Measurements from ENCODE around the gene ALKAL2. TPM values are rescaled to one million over a fixed set of nuclear protein-coding genes. Genes with fewer than 3 reads are reported as not detected.

ALKAL2 gene
- total and polyA plus RNA-seq, 10 of the 15 experiments (the other 5 are each of a cell fraction or from before 2014, with no cell fraction given): 0.11 to 0.29 (median 0.11) TPM; not detected in 7

GRCh38 chr2:256094-256493, 31.8 kb downstream of the ALKAL2 start (continued):
- TF ChIP-seq IRF3 (IDR thresholded peaks at IDR 0.05): no peak

GRCh38 chr2:255195-255594, 32.7 kb downstream of the ALKAL2 start:
- no peak overlapping the region for H3K4me3 ChIP-seq
- 96% methylated on average over 2 of the region's 2 CpGs for WGBS (ENCODE audit: insufficient coverage, insufficient replicate concordance, low lambda C conversion rate, missing lambda C conversion rate)
- H3K27ac ChIP-seq (ENCODE audit: control insufficient read depth, insufficient read depth): no peak overlapping the region
- in situ Hi-C loops (cut with MboI) (no loop called here), intact Hi-C loops (cut with micrococcal nuclease; ENCODE audit: unreplicated experiment) (no loop called here)
- no peak overlapping the region for H3K4me2 ChIP-seq (ENCODE audit: control insufficient read depth, insufficient read depth)
- no TSS peak for BruUV-seq (replicated peaks)
- RAD21 ChIA-PET (ENCODE audit: unreplicated experiment): interaction anchor here (0.9 kb wide), 1 partner anchor 35 kb away, joined by 3 read pairs; no protein-coding TSS in a partner anchor
- TF ChIP-seq TAF1 (IDR thresholded peaks at IDR 0.05; ENCODE audit: borderline replicate concordance, low read depth, low read length) (no peak), MAX (IDR thresholded peaks at IDR 0.05; ENCODE audit: low read depth, low read length) (no peak), CEBPB (IDR thresholded peaks at IDR 0.05; ENCODE audit: borderline replicate concordance in 1 of 2, low read depth in 2 of 2, low read length in 2 of 2) (no peak), MXI1 (IDR thresholded peaks at IDR 0.05; ENCODE audit: low read depth, low read length) (no peak), RB1 (IDR thresholded peaks at IDR 0.05; ENCODE audit: borderline replicate concordance) (no peak), MYB (IDR thresholded peaks at IDR 0.05; ENCODE audit: borderline replicate concordance, low read depth, low read length) (no peak), PAX5 (IDR thresholded peaks at IDR 0.05; ENCODE audit: borderline replicate concordance, low read depth, low read length) (no peak), IRF3 (IDR thresholded peaks at IDR 0.05) (no peak), KLF5 (IDR thresholded peaks at IDR 0.05; ENCODE audit: partially characterized antibody) (no peak), PML (IDR thresholded peaks at IDR 0.05; ENCODE audit: low read length) (no peak), POLR2AphosphoS5 (IDR thresholded peaks at IDR 0.05; ENCODE audit: low read length) (no peak), SPI1 (IDR thresholded peaks at IDR 0.05; ENCODE audit: borderline replicate concordance, insufficient read depth, low read depth, low read length) (no peak), SMAD5 (IDR thresholded peaks at IDR 0.05; ENCODE audit: low read depth) (no peak), RBBP5 (conservative IDR thresholded peaks at IDR 0.05) (no peak), IRF5 (IDR thresholded peaks at IDR 0.05; ENCODE audit: borderline replicate concordance) (no peak), HDAC2 (IDR thresholded peaks at IDR 0.05) (no peak), HSF1 (IDR thresholded peaks at IDR 0.05; ENCODE audit: low read depth, low read length) (no peak), MYC (IDR thresholded peaks at IDR 0.05; ENCODE audit: insufficient read depth, insufficient read length, insufficient replicate concordance, low read length, severe bottlenecking) (no peak), ZNF622 (IDR thresholded peaks at IDR 0.05) (no peak)
- no peaks in the 10 kb centered on the region for H3K79me2 ChIP-seq (ENCODE audit: control insufficient read depth, insufficient read depth, low read length)
- H3K27me3 ChIP-seq (replicated peaks in 1 of 2; ENCODE audit: control insufficient read depth in 2 of 2, insufficient read depth in 2 of 2, low read length in 1 of 2): no peaks in the 10 kb centered on the region
- H3K9me3 ChIP-seq (replicated peaks; ENCODE audit: control insufficient read depth, insufficient read depth, low read length): peaks cover 6% of the 10 kb centered on the region; the same call in 1 of the 3 replicates
- FAIRE-seq: no peak
- no peak overlapping the region for H2AFZ ChIP-seq (ENCODE audit: control insufficient read depth, low read depth, low read length)
- DNase-seq (ENCODE audit: low read depth, low spot score): no peak
- CTCF ChIA-PET: interaction anchor here (1.0 to 1.3 kb wide), 3 partner anchors 8 to 28 kb away, joined by 3 to 9 read pairs (median 5); no protein-coding TSS in a partner anchor
- SMC1A ChIA-PET (ENCODE audit: uncharacterized antibody, unreplicated experiment): no interaction called here
- no peak overlapping the region for H3K9ac ChIP-seq (ENCODE audit: control insufficient read depth, insufficient read depth, low read length)
- H3K36me3 ChIP-seq (ENCODE audit: control insufficient read depth in 2 of 2, insufficient read depth in 2 of 2, low read length in 1 of 2): no peaks in the 10 kb centered on the region
- POLR2A ChIA-PET: no interaction called here
- no peaks in the 10 kb centered on the region for H4K20me1 ChIP-seq (ENCODE audit: control insufficient read depth, insufficient read depth)
- no peaks in the 10 kb centered on the region for H3K4me1 ChIP-seq (ENCODE audit: control insufficient read depth, insufficient read depth, low read length)
- ATAC-seq: no peak

Data from GM12878 (cell line).